CD4-positive, alpha-beta T cell treated with Interferon gamma for 1 hour (primary cell): ENCODE results near the gene CEBPA.

Experiments used
- DNase-seq: peaks from one replicate; pipeline ENCODE4 v3.0.0-alpha.2; 2020

CEBPA gene

DNA sequence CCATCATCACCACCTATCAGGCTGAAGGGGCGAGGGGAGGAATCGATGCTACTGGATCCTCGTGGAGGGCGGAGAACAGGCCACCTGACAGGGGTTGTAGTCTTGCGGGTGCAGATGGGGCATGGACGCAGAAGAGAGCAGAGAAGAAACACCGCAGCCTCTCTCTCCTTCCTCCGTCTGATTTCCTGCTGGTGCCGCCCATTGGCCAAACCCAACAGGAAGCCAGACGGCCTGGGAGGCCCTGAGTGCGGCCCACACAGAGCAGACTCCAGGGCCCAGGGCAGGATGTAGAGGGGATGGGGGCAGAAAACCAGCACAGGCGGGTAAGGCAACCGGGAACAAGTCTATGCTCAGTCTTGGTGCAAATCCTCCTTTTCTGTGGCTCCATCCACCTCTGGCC is 15.4 kb downstream of the CEBPA start:
- peak; percentile 30 for DNase-seq

DNA sequence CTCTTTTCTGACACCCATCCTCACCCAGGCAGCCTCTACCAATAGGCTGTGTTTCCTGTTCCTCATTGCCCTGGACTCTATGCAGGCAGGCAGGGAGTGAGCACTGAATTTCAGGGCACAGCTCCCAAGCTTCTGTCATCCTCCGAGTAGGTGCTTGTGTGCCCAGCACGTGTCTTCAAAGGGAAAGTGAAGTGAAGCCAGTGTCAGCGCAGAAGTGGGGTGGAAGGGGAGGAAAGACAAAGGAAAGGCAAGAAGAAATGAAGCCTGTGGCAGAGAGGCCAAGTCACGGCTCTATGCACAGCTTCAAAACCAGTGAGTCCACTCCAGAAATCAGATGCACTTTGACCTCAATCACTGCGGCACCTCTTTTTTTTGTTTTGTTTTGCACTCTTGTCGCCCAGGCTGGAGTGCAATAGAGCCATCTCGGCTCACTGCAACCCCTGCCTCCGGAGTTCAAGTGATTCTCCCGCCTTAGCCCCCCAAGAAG is 16.9 kb downstream of the CEBPA start:
- no peak for DNase-seq

DNA sequence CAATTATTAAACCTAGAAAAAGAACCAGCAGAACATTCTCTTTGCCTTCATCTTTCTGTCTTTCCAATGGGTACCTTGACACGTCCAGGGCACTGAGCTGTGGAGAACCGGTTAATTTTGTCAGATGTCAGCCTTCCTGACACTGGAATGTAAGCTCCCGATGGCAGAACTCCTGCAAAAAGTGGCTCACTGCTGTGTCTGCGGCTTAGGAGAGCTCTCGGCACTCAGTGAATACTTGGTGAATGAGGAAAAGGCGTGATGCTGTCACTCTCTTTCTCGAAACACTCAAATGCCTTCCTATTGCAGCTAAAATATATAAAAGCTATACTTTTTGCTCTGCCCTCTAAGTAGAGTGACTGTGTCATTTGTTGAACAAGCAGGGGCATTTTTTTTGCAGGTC is 17.6 kb downstream of the CEBPA start:
- no peak for DNase-seq

DNA sequence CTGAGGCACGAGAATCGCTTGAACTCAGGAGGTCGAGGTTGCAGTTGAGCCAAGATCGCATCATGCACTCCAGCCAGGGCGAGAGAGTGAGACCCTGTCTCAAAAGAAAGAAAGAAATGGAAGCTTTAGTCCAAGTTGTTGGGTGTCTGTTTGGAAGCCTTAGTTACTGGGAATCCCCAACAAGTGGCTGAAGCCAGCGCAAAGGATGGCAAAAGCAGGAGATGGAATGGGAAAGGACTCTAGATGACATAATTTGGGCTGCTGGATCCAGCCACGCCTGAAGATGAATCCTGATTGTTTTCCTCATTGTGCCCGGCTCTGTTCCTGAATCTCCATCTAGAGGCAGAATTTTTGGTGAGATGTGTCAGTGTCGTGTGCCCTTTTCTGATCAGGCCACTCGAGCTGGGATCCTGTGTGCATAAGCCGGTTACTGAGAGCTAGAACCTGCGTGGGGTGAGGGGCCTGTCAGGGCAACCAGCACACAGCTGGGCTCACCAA is 18.1 kb downstream of the CEBPA start:
- DNase-seq, result no peak

DNA sequence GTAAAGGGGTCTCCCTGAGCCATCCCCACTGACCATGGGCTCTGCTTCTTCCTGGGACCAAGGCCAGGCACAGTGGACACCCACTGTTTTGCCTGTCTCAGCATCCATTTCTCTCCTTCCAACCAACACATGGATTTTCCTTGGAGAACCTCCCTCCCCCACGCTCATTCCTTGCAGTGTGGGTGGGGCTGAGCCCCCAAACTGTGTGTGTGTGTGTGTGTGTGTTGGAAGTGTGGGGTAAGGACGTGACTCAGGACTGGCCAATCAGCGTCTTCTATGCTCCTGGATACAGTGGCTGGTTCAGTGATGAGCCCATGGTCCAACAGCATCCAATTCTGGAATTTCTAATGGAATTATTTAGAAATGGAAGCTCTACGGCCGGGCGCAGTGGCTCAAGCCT is 18.7 kb downstream of the CEBPA start:
- DNase-seq, result no peak

DNA sequence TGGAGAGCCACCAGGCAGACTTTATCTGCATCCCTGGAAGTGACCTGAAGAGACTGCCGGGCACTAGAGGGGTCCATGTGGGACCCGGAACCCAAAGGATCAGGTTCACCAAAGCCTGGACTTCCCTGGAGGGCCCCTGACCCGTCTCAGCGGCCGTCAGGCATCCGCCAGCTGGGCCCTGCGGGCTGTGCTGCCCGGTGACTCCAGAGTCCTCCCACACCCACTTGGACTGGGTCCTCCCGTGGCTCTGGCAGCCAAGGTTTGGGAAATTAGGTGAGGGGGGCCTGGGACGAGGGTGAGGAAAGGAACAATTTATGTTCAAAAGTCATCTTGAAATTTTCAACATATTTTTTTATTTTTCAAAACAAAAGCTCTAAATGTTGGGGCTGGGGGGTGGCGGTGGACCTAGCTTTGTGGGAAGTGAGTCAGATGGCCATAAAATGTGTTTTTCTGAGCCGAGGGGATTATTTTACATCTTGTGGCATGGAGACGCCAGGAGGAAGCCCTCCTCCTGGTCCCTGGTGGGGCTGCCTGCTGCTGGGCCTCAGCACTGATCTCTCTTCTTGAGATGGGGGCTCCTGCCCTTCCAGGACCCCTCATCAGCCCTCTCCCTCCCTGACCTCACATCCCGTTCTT is 20.2 kb downstream of the CEBPA start:
- no peak for DNase-seq

DNA sequence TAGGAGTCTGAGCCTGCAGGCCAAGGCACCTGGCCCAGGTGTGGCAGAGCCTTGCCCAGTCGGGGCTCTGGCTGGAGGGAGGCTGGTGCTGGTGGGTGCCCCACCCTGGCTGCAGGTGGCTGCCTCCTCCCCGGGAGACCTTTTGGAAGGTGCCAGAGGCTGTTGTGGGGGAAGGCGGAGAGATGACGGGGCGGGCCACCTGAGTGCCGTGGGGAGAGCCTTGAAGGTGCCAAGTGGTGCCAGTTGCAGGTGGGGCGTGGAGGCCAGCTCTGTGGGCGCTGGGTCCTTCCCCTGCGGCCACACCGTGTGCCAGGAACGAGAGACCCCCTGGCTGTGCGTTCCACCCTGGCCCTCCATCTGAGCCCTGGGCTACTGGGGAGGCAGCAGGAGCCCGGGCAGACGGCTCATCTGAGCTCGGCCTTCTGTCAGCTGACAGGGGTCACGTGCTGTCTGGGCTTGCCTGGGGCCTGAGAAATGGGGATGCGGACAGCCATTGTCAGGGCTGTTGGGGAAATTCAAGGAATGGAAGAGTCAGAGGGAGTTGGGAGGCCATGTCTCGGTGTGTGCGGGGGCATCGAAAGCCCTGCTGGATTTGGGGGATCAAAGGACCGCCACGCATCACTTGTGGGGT is 20.9 kb downstream of the CEBPA start:
- no peak for DNase-seq

DNA sequence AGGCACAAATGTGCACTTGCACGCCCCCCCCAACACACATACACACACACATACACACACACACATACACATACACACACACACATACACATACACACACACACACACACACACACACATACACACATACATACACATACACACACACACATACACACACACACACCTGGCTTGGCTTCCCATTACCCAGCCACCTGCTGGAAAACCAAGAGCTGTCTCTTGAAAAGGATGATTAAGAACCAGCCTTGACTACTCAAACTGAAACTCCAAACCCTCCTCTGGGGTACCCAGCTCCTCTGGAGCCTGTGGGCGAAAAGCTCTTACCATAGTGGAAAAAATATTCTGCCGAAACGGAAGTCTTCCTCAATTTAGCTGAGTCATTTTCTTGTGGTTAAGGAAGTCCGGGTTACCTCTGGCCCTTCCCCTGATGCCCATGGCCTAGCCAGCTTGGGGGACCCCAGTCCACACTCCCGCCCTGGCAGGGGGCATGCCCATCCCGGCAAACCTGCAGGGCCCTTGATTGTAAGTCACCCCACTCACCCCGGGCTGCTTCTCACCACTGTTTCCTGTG is 21.9 kb downstream of the CEBPA start:
- no peak for DNase-seq

DNA sequence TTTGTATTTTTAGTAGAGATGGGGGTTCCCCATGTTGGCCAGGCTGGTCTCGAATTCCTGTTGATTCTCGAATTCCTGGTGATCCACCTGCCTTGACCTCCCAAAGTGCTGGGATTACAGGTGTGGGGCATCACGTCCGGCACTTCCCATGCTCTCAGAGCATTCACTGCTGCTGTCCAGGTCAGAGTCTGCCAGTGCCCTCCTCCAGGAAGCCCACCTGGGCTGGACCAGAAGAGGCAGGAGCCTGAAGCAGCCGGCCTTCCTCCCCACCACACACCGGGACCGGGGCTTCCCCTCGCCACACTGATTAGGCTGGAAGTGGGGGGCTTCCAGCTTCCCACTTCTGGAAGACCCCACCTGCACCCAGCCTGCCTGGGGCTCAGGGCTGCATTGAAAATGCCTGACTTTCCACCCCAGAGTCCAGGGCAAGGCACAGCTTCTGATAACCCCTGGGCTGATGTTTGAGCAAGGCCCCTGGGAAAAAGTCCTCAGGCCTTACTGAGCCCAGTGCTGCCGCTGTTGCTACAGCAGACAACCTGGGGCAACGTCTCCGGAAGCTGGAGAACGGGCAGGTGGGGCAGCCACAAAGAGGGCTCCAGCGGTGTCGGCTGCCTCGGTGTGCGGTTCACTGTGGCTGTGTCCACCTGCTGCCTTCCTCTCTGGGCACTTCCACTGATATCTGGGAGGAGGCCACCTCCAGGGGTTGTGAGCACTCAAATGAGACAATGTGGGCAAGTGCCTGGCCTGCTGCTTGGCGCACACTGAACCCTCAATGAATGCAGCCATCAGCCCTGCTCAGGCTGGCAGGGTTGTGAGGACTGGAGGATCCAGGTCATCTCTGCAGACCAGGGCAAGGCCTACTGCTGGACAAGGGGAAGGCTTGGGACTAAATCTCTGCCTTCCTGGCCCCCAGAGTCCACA is 22.6 kb downstream of the CEBPA start:
- no peak for DNase-seq

DNA sequence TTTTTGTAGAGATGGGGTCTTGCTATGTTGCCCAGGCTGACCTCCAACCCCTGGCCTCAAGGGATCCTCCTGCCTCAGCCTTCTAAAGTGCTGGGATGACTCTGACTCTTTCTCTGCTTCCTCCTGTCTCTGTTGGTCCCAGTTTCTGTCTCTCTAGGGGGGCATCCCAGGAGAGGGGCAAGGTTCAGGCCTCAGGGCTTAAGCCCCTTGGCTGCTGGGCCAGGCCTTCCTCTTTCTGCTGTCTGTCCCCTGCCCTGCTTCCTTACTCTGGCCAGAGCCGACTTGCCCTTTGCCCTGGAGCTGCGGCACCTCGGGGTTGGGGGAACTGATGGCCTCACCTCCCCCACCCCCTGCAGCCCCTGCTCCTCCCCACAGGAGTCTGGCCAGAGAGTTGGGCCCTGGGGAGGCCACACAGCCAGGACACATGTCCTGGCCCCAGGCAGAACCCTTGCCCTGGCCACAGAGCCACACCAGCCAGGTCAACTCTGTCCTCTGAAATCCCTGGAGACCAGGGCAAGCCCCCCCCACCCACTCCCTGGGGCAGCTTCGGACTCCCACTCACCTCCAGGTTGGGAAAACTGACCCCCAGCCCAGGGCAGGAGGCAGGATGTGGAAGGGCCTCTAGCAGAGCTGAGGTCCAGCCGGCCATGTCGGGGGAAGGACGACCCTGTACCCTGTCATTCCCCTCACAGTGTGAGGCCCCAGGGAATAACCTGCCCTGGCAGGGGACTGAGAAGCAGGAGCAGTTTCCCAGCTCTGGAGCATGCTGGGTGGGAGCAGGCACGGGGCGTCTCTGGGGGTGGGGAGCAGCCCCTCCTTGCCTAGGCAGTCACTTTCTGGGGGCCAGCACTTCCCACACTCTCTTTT is 23.7 kb downstream of the CEBPA start:
- DNase-seq, result no peak

DNA sequence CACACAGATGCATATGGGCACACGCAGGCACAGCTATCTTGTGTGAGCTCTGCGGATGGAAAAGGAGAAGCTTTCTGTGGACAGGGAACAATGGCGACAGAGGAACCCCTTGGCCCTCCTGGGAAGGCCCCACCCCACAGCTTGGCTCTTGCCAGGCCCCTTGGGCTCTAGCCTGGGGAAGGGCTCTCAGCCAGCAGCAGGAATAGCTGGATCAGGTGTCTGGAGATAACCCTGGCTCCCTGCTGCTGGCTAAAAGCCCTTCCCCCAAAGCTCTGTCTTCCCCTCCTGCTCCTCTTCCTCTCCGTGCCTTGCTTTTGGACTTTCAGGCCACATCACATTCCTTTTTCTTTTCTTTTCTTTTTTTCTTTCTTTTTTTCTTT is 24.3 kb downstream of the CEBPA start:
- DNase-seq, result no peak

DNA sequence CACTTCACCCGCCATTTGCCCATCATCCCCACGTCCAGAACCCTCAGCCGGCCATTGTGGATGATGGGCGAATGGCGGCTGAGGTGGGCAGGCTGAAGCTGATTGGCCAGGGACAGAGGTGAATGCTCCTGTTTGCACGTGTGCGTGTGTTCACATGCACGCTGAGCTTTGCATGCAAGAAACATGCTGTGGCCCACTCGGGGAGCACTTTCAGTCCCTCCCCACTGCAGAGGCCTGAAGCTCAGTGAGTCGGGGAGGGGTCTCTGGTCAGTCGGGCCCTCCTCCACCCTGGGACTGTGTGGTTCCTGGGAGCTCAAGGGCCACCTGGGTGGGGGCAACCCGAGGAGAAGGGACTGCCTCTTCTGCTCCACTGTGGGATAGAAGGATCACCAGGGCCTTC is 24.9 kb downstream of the CEBPA start:
- no peak for DNase-seq

DNA sequence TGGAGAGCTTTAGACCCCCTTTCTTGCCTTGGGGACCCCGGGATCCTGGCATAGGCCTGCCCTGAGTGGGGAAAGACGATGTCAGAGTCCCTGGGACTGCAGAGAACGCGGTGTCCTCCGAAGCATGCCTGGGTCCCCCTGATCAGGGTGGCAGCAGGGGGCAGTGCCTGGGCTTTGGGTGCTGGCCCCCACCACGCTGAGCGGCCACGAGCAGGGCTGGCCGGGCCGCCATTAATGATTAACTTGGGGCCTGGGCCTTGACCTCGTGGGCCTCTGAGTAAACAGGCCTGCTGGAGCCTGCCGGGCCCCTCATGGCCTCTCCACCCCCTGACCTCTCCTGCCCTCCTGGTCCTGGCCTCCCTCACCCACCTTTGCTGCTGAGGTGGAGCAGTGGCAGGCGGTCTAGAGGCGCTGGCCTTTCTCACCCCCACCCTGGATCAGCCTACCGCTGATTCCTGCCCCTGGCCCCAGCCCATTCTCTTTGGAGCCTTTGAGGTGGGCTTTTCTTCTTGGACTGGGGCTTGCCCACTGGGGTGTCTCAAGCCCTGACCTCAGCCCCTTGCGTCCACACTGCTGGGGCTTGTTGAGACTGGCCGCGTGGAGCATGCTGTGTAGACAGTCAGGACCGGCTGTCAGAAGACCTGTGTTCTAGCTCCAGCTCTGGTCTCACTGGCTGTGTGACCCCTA is 26.3 kb downstream of the CEBPA start:
- DNase-seq, result no peak

DNA sequence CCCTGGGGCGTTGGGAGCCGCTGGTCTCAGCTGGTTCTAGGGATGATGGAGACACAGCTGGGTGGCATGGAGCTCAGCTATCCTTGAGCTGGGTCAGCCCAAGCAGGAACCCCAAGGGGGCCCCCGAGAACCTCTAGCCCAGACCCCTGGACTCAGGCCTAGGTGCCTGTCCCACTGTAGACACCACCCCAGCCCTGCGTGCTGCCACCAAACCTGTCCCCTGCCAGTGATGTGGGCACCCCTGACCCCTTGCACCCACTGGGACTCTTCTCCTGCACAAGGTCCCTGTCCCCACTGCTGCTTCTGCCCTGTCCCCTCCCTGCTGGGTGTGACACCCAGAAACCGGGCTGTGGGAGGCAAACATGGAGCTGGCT is 26.8 kb downstream of the CEBPA start:
- DNase-seq, result no peak

DNA sequence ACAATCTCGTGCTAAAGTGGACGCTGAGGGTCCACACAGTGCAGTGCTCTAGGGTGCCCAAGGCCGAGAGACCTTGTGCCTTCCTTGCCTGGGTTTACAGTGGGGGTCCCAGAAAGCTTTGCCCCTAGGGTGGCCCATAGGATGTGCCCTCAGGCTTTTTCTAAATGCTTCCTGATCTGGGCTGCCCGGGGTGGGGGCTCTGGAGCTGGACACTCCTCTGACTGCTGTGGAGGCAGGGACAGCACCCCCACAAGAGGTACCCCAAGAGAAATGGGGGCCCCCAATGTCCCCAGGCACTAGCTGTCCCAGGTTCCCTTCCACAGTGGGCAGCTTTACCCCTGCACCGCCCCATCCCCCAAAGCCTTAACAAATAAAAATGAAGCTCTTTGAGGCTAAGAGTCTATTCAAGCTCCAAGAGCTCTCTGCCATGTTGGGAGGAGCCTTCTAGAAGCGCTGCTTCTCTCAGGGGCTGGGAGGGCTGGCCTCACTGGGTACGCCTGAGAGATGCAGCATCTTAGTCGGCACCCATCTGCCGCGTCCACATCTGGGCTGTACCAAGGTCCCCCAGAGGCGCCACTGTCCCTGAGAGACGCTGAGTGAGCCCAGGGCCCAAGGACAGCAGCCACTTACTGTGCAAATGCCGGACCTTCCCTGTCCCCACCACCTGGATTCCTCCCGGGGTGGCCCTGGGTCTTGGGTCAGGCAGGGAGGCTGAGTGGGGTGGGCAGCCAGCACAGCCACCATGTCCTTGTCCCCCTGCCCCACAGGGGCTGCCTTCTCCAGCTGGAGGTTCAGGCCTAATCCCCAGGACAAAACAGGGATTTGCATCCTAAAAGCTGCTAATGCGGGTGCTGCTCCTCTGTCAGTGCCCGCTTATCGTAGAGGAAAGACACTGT is 27.4 kb downstream of the CEBPA start:
- DNase-seq, result no peak

DNA sequence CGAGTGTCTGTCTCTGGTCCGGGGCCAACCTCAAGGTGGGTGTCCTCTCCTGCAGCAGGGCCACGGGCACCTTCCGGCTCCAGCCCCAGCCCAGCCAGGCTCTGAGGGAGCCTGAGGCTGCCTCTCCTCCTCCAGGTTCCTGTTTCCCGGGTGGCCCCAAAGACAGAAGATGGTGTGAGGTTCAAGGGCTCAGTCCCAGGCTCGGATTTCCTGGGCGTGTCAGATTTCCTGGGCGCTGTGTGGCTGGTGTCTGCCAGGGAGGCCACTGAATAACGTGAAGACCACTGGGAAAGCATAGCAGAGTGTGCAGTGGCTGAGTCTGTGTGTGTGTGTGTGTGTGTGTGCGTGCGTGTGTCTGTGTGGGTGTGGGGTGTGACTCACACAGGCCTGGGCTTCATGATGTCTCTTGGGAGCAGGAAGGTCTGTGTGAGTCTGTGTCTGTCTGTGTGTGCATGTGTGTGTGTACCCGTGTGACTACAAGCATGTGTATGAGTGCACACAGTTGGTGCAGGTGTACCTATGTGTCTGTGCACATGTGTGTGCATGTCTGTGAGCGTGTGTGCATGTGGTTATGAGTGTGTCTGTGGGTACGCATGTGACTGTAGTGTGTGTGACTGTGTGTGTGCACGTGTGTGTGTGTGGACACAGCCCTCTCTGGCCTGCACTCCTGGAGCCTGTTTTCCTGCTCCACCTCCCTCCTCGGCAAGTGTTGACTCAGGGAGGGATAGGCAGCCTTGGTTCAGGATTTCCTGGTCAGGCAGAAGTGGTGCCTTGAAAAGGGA is 28.3 kb downstream of the CEBPA start:
- peak; percentile 39 for DNase-seq

DNA sequence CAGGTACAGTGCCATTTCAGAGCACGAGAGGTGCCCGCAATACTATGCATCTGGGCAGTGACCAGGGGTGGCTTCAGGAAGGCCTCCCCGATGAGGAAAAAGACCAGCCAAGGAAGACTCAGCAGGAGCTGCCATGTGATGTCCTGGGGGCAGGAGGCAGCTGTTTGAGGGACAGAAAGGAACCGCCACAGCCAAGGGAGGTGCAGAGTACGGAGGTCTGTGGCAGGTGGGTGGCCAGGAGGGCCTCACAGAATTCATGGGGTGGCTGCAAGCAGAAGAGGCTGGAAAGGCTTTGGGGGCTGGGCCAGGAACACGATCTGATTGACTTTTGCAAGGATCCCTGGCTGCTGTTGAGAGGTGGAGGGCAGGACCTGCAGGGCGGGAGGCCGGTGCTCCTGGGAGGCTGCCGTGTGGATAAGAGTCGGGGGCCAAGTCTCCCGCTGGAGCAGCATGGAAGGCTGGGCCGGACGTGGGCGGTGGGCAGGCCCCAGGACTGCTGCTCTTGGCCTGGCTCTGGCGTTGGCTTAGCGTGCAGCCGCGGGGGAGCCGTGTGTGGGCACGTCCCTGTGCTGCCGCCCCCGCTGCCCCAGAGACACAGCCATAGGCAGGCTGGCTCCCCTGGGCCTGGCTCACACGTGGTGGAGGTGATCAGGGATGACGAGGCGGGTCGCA is 29.1 kb downstream of the CEBPA start:
- DNase-seq, result no peak

DNA sequence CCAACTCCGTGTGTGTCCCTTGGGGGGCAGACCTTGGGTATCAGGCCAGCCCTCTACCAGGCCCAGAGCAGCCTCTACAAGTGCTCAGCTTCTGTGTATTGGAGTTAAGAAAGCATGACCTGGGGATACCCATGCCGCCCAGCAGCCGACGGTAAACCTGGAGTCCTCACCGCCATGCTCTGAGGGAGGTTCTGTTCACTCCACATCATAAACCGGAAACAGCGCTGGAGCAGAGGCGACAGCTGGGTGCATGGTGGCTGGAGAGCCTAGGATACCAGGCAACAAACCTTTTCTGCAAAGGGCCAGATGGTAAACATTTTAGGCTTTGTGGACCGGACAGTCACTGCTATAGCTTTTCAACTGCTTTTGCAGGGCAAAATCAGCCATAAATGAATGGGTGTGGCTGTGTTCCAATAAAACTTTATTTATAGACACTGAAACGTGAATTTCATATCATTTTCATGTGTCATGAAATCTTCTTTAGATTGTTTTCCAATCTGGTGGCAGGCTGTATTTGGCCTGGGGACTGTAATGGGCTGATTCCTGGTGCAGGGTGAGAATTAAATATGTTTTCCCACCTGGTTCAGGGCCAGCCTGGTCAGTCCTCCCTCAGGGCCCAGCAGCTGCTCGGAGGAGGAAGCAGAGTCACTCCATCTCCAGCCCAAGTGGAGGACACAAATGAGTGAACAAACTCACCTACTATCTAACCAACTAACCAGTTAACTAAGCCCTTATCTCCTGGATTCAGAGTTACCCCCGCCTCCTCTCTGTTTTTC is 30.9 kb downstream of the CEBPA start:
- no peak for DNase-seq
